ENCODE data around the gene IL17REL.

Gene IL17REL

GRCh38 chr22:49966041-49966773 lies 46.4 kb downstream of the IL17REL start:
- Histone ChIP-seq H3K4me1 (ENCODE audit: control insufficient read depth in 2 of 2, insufficient read depth in 2 of 2, low read length in 2 of 2) (peaks cover 37 to 42% of the 10 kb centered on the region in 2 donors), H3K9me3 (ENCODE audit: control insufficient read depth in 2 of 2, low read length in 2 of 2) (no peaks in the 10 kb centered on the region), H3K27ac (ENCODE audit: low read depth in 2 of 2, low read length in 2 of 2) (peak overlapping the region; percentile 56 to 72), H3K27me3 (ENCODE audit: control insufficient read depth in 2 of 2, insufficient read depth in 2 of 2, low read length in 2 of 2) (no peaks in the 10 kb centered on the region), H3K36me3 (ENCODE audit: control insufficient read depth in 2 of 2, insufficient read depth in 2 of 2, low read length in 2 of 2) (peaks cover 21 to 26% of the 10 kb centered on the region in 2 donors), H3K4me3 (ENCODE audit: low read length in 2 of 2) (no peak overlapping the region), H3K9ac (ENCODE audit: low read depth in 1 of 2, low read length in 2 of 2) (peak overlapping the region; percentile 1 to 6)

GRCh38 chr22:49965091-49966040 lies 47.2 kb downstream of the IL17REL start:
- peak overlapping the region; percentile 17 to 23 for H3K27ac ChIP-seq (ENCODE audit: low read depth in 2 of 2, low read length in 2 of 2)
- H3K9me3 ChIP-seq (ENCODE audit: control insufficient read depth in 2 of 2, low read length in 2 of 2), result no peaks in the 10 kb centered on the region
- no peak overlapping the region for H3K4me3 ChIP-seq (ENCODE audit: low read length in 2 of 2)
- no peaks in the 10 kb centered on the region for H3K27me3 ChIP-seq (ENCODE audit: control insufficient read depth in 2 of 2, insufficient read depth in 2 of 2, low read length in 2 of 2)
- no peak overlapping the region for H3K9ac ChIP-seq (ENCODE audit: low read depth in 1 of 2, low read length in 2 of 2)
- H3K36me3 ChIP-seq (ENCODE audit: control insufficient read depth in 2 of 2, insufficient read depth in 2 of 2, low read length in 2 of 2), result peaks cover 21 to 26% of the 10 kb centered on the region in 2 donors
- H3K4me1 ChIP-seq (ENCODE audit: control insufficient read depth in 2 of 2, insufficient read depth in 2 of 2, low read length in 2 of 2), result peaks cover 28 to 36% of the 10 kb centered on the region in 2 donors

GRCh38 chr22:49964136-49965090 lies 48.2 kb downstream of the IL17REL start:
- Histone ChIP-seq H3K36me3 (ENCODE audit: control insufficient read depth in 2 of 2, insufficient read depth in 2 of 2, low read length in 2 of 2) (peaks cover 21 to 26% of the 10 kb centered on the region in 2 donors), H3K4me1 (ENCODE audit: control insufficient read depth in 2 of 2, insufficient read depth in 2 of 2, low read length in 2 of 2) (peaks cover 30 to 39% of the 10 kb centered on the region in 2 donors), H3K4me3 (ENCODE audit: low read length in 2 of 2) (no peak overlapping the region), H3K27ac (ENCODE audit: low read depth in 2 of 2, low read length in 2 of 2) (peak overlapping the region in 1 of 2 donors; percentile 23), H3K27me3 (ENCODE audit: control insufficient read depth in 2 of 2, insufficient read depth in 2 of 2, low read length in 2 of 2) (no peaks in the 10 kb centered on the region), H3K9ac (ENCODE audit: low read depth in 1 of 2, low read length in 2 of 2) (peak overlapping the region in 1 of 2 donors; percentile 24), H3K9me3 (ENCODE audit: control insufficient read depth in 2 of 2, low read length in 2 of 2) (no peaks in the 10 kb centered on the region)

GRCh38 chr22:49963647-49964026 lies 48.9 kb downstream of the IL17REL start:
- Histone ChIP-seq H3K27ac (ENCODE audit: low read depth in 2 of 2, low read length in 2 of 2) (peak overlapping the region in 1 of 2 donors; percentile 10), H3K9ac (ENCODE audit: low read depth in 1 of 2, low read length in 2 of 2) (peak overlapping the region in 1 of 2 donors; percentile 80), H3K36me3 (ENCODE audit: control insufficient read depth in 2 of 2, insufficient read depth in 2 of 2, low read length in 2 of 2) (peaks cover 21 to 26% of the 10 kb centered on the region in 2 donors), H3K4me1 (ENCODE audit: control insufficient read depth in 2 of 2, insufficient read depth in 2 of 2, low read length in 2 of 2) (peaks cover 38 to 45% of the 10 kb centered on the region in 2 donors), H3K9me3 (ENCODE audit: control insufficient read depth in 2 of 2, low read length in 2 of 2) (no peaks in the 10 kb centered on the region), H3K27me3 (ENCODE audit: control insufficient read depth in 2 of 2, insufficient read depth in 2 of 2, low read length in 2 of 2) (no peaks in the 10 kb centered on the region), H3K4me3 (ENCODE audit: low read length in 2 of 2) (no peak overlapping the region)

- H3K4me3 ChIP-seq (ENCODE audit: low read length in 2 of 2), result peak overlapping the region; percentile 70 to 95
- H3K4me1 ChIP-seq (ENCODE audit: control insufficient read depth in 2 of 2, insufficient read depth in 2 of 2, low read length in 2 of 2), result peaks cover 41 to 43% of the 10 kb centered on the region in 2 donors
- H3K36me3 ChIP-seq (ENCODE audit: control insufficient read depth in 2 of 2, insufficient read depth in 2 of 2, low read length in 2 of 2), result peaks cover 21 to 26% of the 10 kb centered on the region in 2 donors
- H3K9ac ChIP-seq (ENCODE audit: low read depth in 1 of 2, low read length in 2 of 2), result peak overlapping the region; percentile 56 to 80
- H3K27me3 ChIP-seq (ENCODE audit: control insufficient read depth in 2 of 2, insufficient read depth in 2 of 2, low read length in 2 of 2), result no peaks in the 10 kb centered on the region
- no peaks in the 10 kb centered on the region for H3K9me3 ChIP-seq (ENCODE audit: control insufficient read depth in 2 of 2, low read length in 2 of 2)
- H3K27ac ChIP-seq (ENCODE audit: low read depth in 2 of 2, low read length in 2 of 2), result peak overlapping the region; percentile 94 to 97
Measured at GRCh38 chr22:49962751-49963646, 49.6 kb downstream of the IL17REL start.

GRCh38 chr22:49962012-49962750 lies 50.4 kb downstream of the IL17REL start:
- Histone ChIP-seq H3K4me1 (ENCODE audit: control insufficient read depth in 2 of 2, insufficient read depth in 2 of 2, low read length in 2 of 2) (peaks cover 38 to 46% of the 10 kb centered on the region in 2 donors), H3K27ac (ENCODE audit: low read depth in 2 of 2, low read length in 2 of 2) (peak overlapping the region; percentile 94 to 97), H3K27me3 (ENCODE audit: control insufficient read depth in 2 of 2, insufficient read depth in 2 of 2, low read length in 2 of 2) (no peaks in the 10 kb centered on the region), H3K4me3 (ENCODE audit: low read length in 2 of 2) (peak overlapping the region; percentile 85 to 95), H3K36me3 (ENCODE audit: control insufficient read depth in 2 of 2, insufficient read depth in 2 of 2, low read length in 2 of 2) (peaks cover 21 to 26% of the 10 kb centered on the region in 2 donors), H3K9ac (ENCODE audit: low read depth in 1 of 2, low read length in 2 of 2) (peak overlapping the region; percentile 83 to 92), H3K9me3 (ENCODE audit: control insufficient read depth in 2 of 2, low read length in 2 of 2) (no peaks in the 10 kb centered on the region)

- Histone ChIP-seq H3K9ac (ENCODE audit: low read depth in 1 of 2, low read length in 2 of 2) (peak overlapping the region; percentile 83 to 92), H3K27me3 (ENCODE audit: control insufficient read depth in 2 of 2, insufficient read depth in 2 of 2, low read length in 2 of 2) (no peaks in the 10 kb centered on the region), H3K4me3 (ENCODE audit: low read length in 2 of 2) (peak overlapping the region; percentile 85 to 95), H3K9me3 (ENCODE audit: control insufficient read depth in 2 of 2, low read length in 2 of 2) (no peaks in the 10 kb centered on the region), H3K4me1 (ENCODE audit: control insufficient read depth in 2 of 2, insufficient read depth in 2 of 2, low read length in 2 of 2) (peaks cover 35 to 46% of the 10 kb centered on the region in 2 donors), H3K27ac (ENCODE audit: low read depth in 2 of 2, low read length in 2 of 2) (peak overlapping the region; percentile 94 to 97), H3K36me3 (ENCODE audit: control insufficient read depth in 2 of 2, insufficient read depth in 2 of 2, low read length in 2 of 2) (peaks cover 21 to 26% of the 10 kb centered on the region in 2 donors)
Measured at GRCh38 chr22:49961601-49962011, 51.0 kb downstream of the IL17REL start.

- Histone ChIP-seq H3K4me1 (ENCODE audit: control insufficient read depth in 2 of 2, insufficient read depth in 2 of 2, low read length in 2 of 2) (peaks cover 31 to 41% of the 10 kb centered on the region in 2 donors), H3K27ac (ENCODE audit: low read depth in 2 of 2, low read length in 2 of 2) (peak overlapping the region; percentile 94 to 97), H3K9ac (ENCODE audit: low read depth in 1 of 2, low read length in 2 of 2) (peak overlapping the region; percentile 83 to 92), H3K27me3 (ENCODE audit: control insufficient read depth in 2 of 2, insufficient read depth in 2 of 2, low read length in 2 of 2) (no peaks in the 10 kb centered on the region), H3K36me3 (ENCODE audit: control insufficient read depth in 2 of 2, insufficient read depth in 2 of 2, low read length in 2 of 2) (peaks cover 21 to 26% of the 10 kb centered on the region in 2 donors), H3K4me3 (ENCODE audit: low read length in 2 of 2) (peak overlapping the region; percentile 85 to 95), H3K9me3 (ENCODE audit: control insufficient read depth in 2 of 2, low read length in 2 of 2) (no peaks in the 10 kb centered on the region)
Measured at GRCh38 chr22:49961005-49961600, 51.5 kb downstream of the IL17REL start.

Data from mucosa of rectum (tissue), 2 donors.